Liver (tissue), 3 donors: ENCODE data around the gene FAM169A.
A peak's percentile ranks its signal among the peaks of the same experiment; 100 is the strongest.

Experiments used
- ATF3 ChIP-seq: IDR thresholded peaks from 2 replicates; pipeline ENCODE4 v1.6.1; 2016; ENCODE audit warnings: antibody characterized with exemption
- CTCF ChIP-seq: fragments of 150-350 bp; IDR thresholded peaks from 2 replicates; pipeline ENCODE4 v1.5.1; 2017; ENCODE audit warnings: improper control_type of control experiment, low read depth, low read length; ENCODE audit not compliant: missing input control
- EGR1 ChIP-seq, 2 donors: IDR thresholded peaks; 2 replicates each; pipeline ENCODE4 v1.6.1; 2016 to 2018; ENCODE audit warnings: antibody characterized with exemption in 2 of 2, low read depth in 2 of 2
- FOXA1 ChIP-seq: IDR thresholded peaks from 2 replicates; pipeline ENCODE4 v1.6.1; 2016; ENCODE audit warnings: antibody characterized with exemption
- GABPA ChIP-seq, 2 donors: IDR thresholded peaks in 1 of 2; conservative IDR thresholded peaks in 1 of 2; 2 replicates each; pipeline ENCODE4 v1.6.1; 2016; ENCODE audit warnings: antibody characterized with exemption in 2 of 2, mild to moderate bottlenecking in 1 of 2, moderate library complexity in 1 of 2
- HNF4A ChIP-seq, 2 donors: conservative IDR thresholded peaks; 2 replicates each; pipeline ENCODE4 v1.6.1; 2016; ENCODE audit warnings: antibody characterized with exemption in 2 of 2, mild to moderate bottlenecking in 2 of 2
- HNF4G ChIP-seq: IDR thresholded peaks from 2 replicates; pipeline ENCODE4 v1.6.1; 2016; ENCODE audit warnings: antibody characterized with exemption
- JUND ChIP-seq, 2 donors: IDR thresholded peaks; 2 replicates each; pipeline ENCODE4 v1.6.1; 2016; ENCODE audit warnings: antibody characterized with exemption in 2 of 2
- RAD21 ChIP-seq, 2 donors: IDR thresholded peaks; 2 replicates each; pipeline ENCODE4 v1.6.1; 2016; ENCODE audit warnings: antibody characterized with exemption in 2 of 2, mild to moderate bottlenecking in 2 of 2
- REST ChIP-seq: IDR thresholded peaks from 2 replicates; pipeline ENCODE4 v1.6.1; 2016; ENCODE audit warnings: antibody characterized with exemption, mild to moderate bottlenecking
- RXRA ChIP-seq, 2 donors: IDR thresholded peaks; 2 replicates each; pipeline ENCODE4 v1.6.1; 2017 to 2018; ENCODE audit warnings: antibody characterized with exemption in 2 of 2, mild to moderate bottlenecking in 1 of 2
- SP1 ChIP-seq: IDR thresholded peaks from 2 replicates; pipeline ENCODE4 v1.6.1; 2018; ENCODE audit warnings: antibody characterized with exemption, mild to moderate bottlenecking
- YY1 ChIP-seq: IDR thresholded peaks from 2 replicates; pipeline ENCODE4 v1.6.1; 2016; ENCODE audit warnings: antibody characterized with exemption, mild to moderate bottlenecking
- ZBTB33 ChIP-seq: IDR thresholded peaks from 2 replicates; pipeline ENCODE4 v1.6.1; 2016; ENCODE audit warnings: antibody characterized with exemption
- donor health status: healthy.
- donor health status: healthy.

GRCh38 chr5:74877624-74878304 is 11.6 kb upstream of the FAM169A start:
- TF ChIP-seq ZBTB33 = no peak
- TF ChIP-seq JUND (IDR thresholded peaks at IDR 0.05) = peak in 1 of 2 donors; percentile 28
- peak; percentile 34 for TF ChIP-seq HNF4G
- no peak for TF ChIP-seq CTCF
- TF ChIP-seq SP1 = peak; percentile 64
- no peak for TF ChIP-seq YY1
- peak; percentile 41 to 47 for TF ChIP-seq RXRA (IDR thresholded peaks at IDR 0.05)
- no peak for TF ChIP-seq EGR1 (IDR thresholded peaks at IDR 0.05; ENCODE audit: low read depth in 2 of 2)
- peak in 1 of 2 donors; percentile 45 for TF ChIP-seq RAD21 (IDR thresholded peaks at IDR 0.05)
- peak; percentile 69 to 71 for TF ChIP-seq HNF4A (conservative IDR thresholded peaks at IDR 0.05)
- no peak for TF ChIP-seq REST
- no peak for TF ChIP-seq ATF3
- TF ChIP-seq GABPA (IDR thresholded peaks at IDR 0.05 in 1 of 2, conservative IDR thresholded peaks at IDR 0.05 in 1 of 2) = no peak
- TF ChIP-seq FOXA1 = no peak
